Mesenchymal stem cell (in vitro differentiated cells and primary cell): ENCODE data around the gene YAP1.
A peak's percentile ranks its signal among the peaks of the same experiment; 100 is the strongest.

Experiments used
- DNase-seq: peaks from one replicate; pipeline ENCODE4 v3.0.0-alpha.2; 2013
- H2AFZ ChIP-seq: one replicate; pipeline ENCODE4 v1.6.1; 2013; ENCODE audit warnings: low read depth, mild to moderate bottlenecking, control low read depth, inconsistent platforms, low read length, moderate library complexity
- H2AK5ac ChIP-seq: 2 replicates; pipeline ENCODE4 v1.6.1; 2013; ENCODE audit warnings: low read length, moderate library complexity, mild to moderate bottlenecking, inconsistent platforms; ENCODE audit not compliant: severe bottlenecking
- H2BK120ac ChIP-seq: one replicate; pipeline ENCODE4 v1.6.1; 2013; ENCODE audit warnings: low read depth, mild to moderate bottlenecking, inconsistent platforms, low read length, moderate library complexity
- H2BK12ac ChIP-seq, 2 experiments: one replicate each; pipeline ENCODE4 v1.6.1; 2013; ENCODE audit warnings: inconsistent platforms in 2 of 2, low read length in 2 of 2, mild to moderate bottlenecking in 2 of 2, moderate library complexity in 2 of 2, control low read depth in 1 of 2
- H2BK15ac ChIP-seq: one replicate; pipeline ENCODE4 v1.6.1; 2013; ENCODE audit warnings: mild to moderate bottlenecking, low read depth, inconsistent platforms; ENCODE audit not compliant: poor library complexity, severe bottlenecking
- H2BK5ac ChIP-seq: 2 replicates; pipeline ENCODE4 v1.6.1; 2013; ENCODE audit warnings: low read depth, mild to moderate bottlenecking, low read length, control low read depth, inconsistent platforms; ENCODE audit not compliant: poor library complexity, severe bottlenecking
- H3K14ac ChIP-seq, 2 experiments: one replicate each; pipeline ENCODE4 v1.6.1; 2013; ENCODE audit warnings: inconsistent platforms in 2 of 2, low read length in 2 of 2, control low read depth in 1 of 2, mild to moderate bottlenecking in 1 of 2, moderate library complexity in 1 of 2
- H3K18ac ChIP-seq, 2 experiments: one replicate each; pipeline ENCODE4 v1.6.1; 2013; ENCODE audit warnings: inconsistent platforms in 2 of 2, low read length in 2 of 2, control low read depth in 1 of 2, low read depth in 1 of 2, mild to moderate bottlenecking in 1 of 2
- H3K23ac ChIP-seq, 2 experiments: one replicate each; pipeline ENCODE4 v1.6.1; 2013; ENCODE audit warnings: inconsistent platforms in 2 of 2, low read length in 2 of 2, mild to moderate bottlenecking in 2 of 2, moderate library complexity in 2 of 2, control low read depth in 1 of 2
- H3K27ac ChIP-seq: 2 replicates; pipeline ENCODE4 v1.5.1; 2013; ENCODE audit warnings: mild to moderate bottlenecking, moderate library complexity, low read length, control low read depth, inconsistent platforms; ENCODE audit not compliant: poor library complexity, severe bottlenecking
- H3K27me3 ChIP-seq, 2 experiments: 2 replicates each; pipeline versions ENCODE4 v1.6.1 to v1.7.0; 2013; ENCODE audit warnings: low read length in 2 of 2, mild to moderate bottlenecking in 2 of 2, moderate library complexity in 2 of 2, control low read depth in 1 of 2, inconsistent platforms in 1 of 2; ENCODE audit not compliant: control insufficient read depth in 1 of 2, insufficient read depth in 1 of 2
- H3K36me3 ChIP-seq, 2 experiments: 2 replicates each; pipeline versions ENCODE4 v1.6.1 to v1.7.0; 2013; ENCODE audit warnings: low read length in 2 of 2, control low read depth in 1 of 2, inconsistent platforms in 1 of 2, low read depth in 1 of 2, mild to moderate bottlenecking in 1 of 2; ENCODE audit not compliant: insufficient read depth in 2 of 2, control insufficient read depth in 1 of 2
- H3K4ac ChIP-seq, 2 experiments: one replicate each; pipeline ENCODE4 v1.6.1; 2013; ENCODE audit warnings: inconsistent platforms in 2 of 2, low read length in 2 of 2, mild to moderate bottlenecking in 2 of 2, moderate library complexity in 2 of 2, control low read depth in 1 of 2, low read depth in 1 of 2
- H3K4me1 ChIP-seq: 2 replicates; pipeline ENCODE4 v1.6.1; 2013; ENCODE audit warnings: low read depth, low read length, control low read depth; ENCODE audit not compliant: control insufficient read depth, insufficient read depth
- H3K4me2 ChIP-seq: 2 replicates; pipeline ENCODE4 v1.6.1; 2013; ENCODE audit warnings: low read length, mild to moderate bottlenecking, inconsistent platforms; ENCODE audit not compliant: poor library complexity, severe bottlenecking
- H3K4me3 ChIP-seq, 2 experiments: 2 replicates each; pipeline versions ENCODE4 v1.5.1 to v1.7.0; 2013; ENCODE audit warnings: low read length in 2 of 2, mild to moderate bottlenecking in 2 of 2, control low read depth in 1 of 2, low read depth in 1 of 2; ENCODE audit not compliant: insufficient read depth in 1 of 2
- H3K79me1 ChIP-seq: replicated peaks from 2 replicates; pipeline ENCODE4 v1.6.1; 2013; ENCODE audit warnings: mild to moderate bottlenecking, control low read depth, low read length, inconsistent platforms; ENCODE audit not compliant: poor library complexity, severe bottlenecking
- H3K9ac ChIP-seq: 2 replicates; pipeline ENCODE4 v1.7.0; 2013; ENCODE audit warnings: mild to moderate bottlenecking, low read length, moderate library complexity
- H3K9me3 ChIP-seq: 2 replicates; pipeline ENCODE4 v1.7.0; 2013; ENCODE audit warnings: mild to moderate bottlenecking, low read length; ENCODE audit not compliant: control insufficient read depth
- H4K8ac ChIP-seq: one replicate; pipeline ENCODE4 v1.6.1; 2013; ENCODE audit warnings: inconsistent platforms, mild to moderate bottlenecking, low read length, moderate library complexity
- H4K91ac ChIP-seq: one replicate; pipeline ENCODE4 v1.6.1; 2013; ENCODE audit warnings: mild to moderate bottlenecking, low read length, inconsistent platforms
- WGBS: methylation state at CpG from one replicate; pipeline ENCODE4 v1.1.7; 2013; ENCODE audit warnings: mixed read lengths; 5-methylcytosine and 5-hydroxymethylcytosine counted together

The YAP1 gene

DNA sequence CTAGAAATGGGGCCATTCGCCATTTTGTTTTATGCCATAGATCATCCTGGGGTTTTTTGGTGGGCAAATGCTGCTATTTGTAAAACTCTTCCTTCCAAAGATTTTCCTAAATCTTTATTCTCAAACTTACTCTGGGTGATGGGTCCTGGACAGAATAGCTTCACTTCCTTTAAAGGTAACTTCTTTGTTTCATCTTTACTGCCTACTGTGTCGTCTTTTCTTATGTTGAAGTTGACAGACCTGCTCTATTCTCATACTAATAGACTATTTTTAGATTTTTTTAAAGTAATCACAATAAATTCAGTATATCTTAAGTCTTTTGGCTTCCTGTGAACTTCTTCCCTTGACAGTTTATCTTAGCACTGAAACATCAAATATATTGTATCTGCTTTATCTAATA lies 98.6 kb downstream of the YAP1 start:
- whole genome bisulfite sequencing, result no CpG with 5 or more reads among the region's 2 CpGs
- Histone ChIP-seq H2BK120ac (no peak overlapping the region), H3K4ac (no peak overlapping the region), H4K8ac (no peak overlapping the region), H2BK15ac (no peak overlapping the region), H3K14ac (no peak overlapping the region), H3K4me1 (peaks cover 3% of the 10 kb centered on the region), H3K27me3 (no peaks in the 10 kb centered on the region), H3K9ac (no peak overlapping the region), H2AK5ac (no peak overlapping the region), H3K4me2 (no peak overlapping the region), H3K23ac (no peak overlapping the region), H3K18ac (no peak overlapping the region), H3K27ac (no peak overlapping the region), H3K36me3 (peaks cover 19 to 78% of the 10 kb centered on the region in 2 experiments), H3K9me3 (no peaks in the 10 kb centered on the region), H3K4me3 (no peak overlapping the region), H2AFZ (no peak overlapping the region), H3K79me1 (peaks cover 20% of the 10 kb centered on the region), H4K91ac (no peak overlapping the region), H2BK5ac (no peak overlapping the region), H2BK12ac (no peak overlapping the region)
- no peak for DNase-seq

DNA sequence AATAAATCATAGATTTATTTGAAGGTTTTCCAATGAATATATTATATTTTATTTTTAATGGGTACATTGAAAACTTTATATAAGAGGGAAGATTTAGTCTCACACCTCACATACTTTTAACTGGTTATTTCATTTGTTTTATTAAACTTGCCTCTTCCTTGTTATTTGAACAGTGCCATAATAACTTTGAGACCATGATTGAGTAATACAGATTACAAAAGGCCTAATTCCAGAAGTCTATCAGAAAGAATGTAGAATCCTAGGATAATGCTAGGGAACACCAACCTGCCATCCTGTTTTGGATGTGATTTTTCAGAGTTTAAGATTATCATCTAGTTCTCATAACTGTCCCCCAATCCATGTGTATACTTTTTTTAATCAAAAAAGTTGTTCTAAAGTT lies 104.4 kb downstream of the YAP1 start:
- Histone ChIP-seq H3K27me3 (no peaks in the 10 kb centered on the region), H2BK15ac (no peak overlapping the region), H3K36me3 (peaks cover 21 to 94% of the 10 kb centered on the region in 2 experiments), H4K91ac (no peak overlapping the region), H2AFZ (no peak overlapping the region), H3K4me1 (no peaks in the 10 kb centered on the region), H4K8ac (no peak overlapping the region), H3K27ac (no peak overlapping the region), H3K4me2 (no peak overlapping the region), H3K79me1 (peaks cover 12% of the 10 kb centered on the region), H3K14ac (no peak overlapping the region), H3K9ac (no peak overlapping the region), H3K9me3 (no peaks in the 10 kb centered on the region), H3K23ac (no peak overlapping the region), H3K18ac (no peak overlapping the region), H2BK12ac (no peak overlapping the region), H3K4me3 (no peak overlapping the region), H2BK120ac (no peak overlapping the region), H2BK5ac (no peak overlapping the region), H3K4ac (no peak overlapping the region), H2AK5ac (no peak overlapping the region)
- no peak for DNase-seq

GRCh38 chr11:102216433-102217075 lies 106.3 kb downstream of the YAP1 start:
- H3K27me3 ChIP-seq, result no peaks in the 10 kb centered on the region
- H2BK5ac ChIP-seq, result no peak overlapping the region
- H2AK5ac ChIP-seq, result no peak overlapping the region
- peaks cover 13% of the 10 kb centered on the region for H3K79me1 ChIP-seq
- no peak overlapping the region for H3K27ac ChIP-seq
- no peak overlapping the region for H2AFZ ChIP-seq
- no peak overlapping the region for H3K23ac ChIP-seq
- H2BK15ac ChIP-seq, result no peak overlapping the region
- WGBS, result 100% methylated on average over 1 of the region's 2 CpGs
- H2BK120ac ChIP-seq, result no peak overlapping the region
- no peak overlapping the region for H3K4me3 ChIP-seq
- DNase-seq, result no peak
- no peak overlapping the region for H4K91ac ChIP-seq
- no peaks in the 10 kb centered on the region for H3K9me3 ChIP-seq
- no peak overlapping the region for H3K18ac ChIP-seq
- no peak overlapping the region for H3K4me2 ChIP-seq
- H3K4ac ChIP-seq, result no peak overlapping the region
- no peak overlapping the region for H3K14ac ChIP-seq
- peaks cover 18 to 90% of the 10 kb centered on the region in 2 experiments for H3K36me3 ChIP-seq
- peak overlapping the region; percentile 46 for H3K9ac ChIP-seq
- peaks cover 3% of the 10 kb centered on the region for H3K4me1 ChIP-seq
- no peak overlapping the region for H4K8ac ChIP-seq
- no peak overlapping the region for H2BK12ac ChIP-seq

DNA sequence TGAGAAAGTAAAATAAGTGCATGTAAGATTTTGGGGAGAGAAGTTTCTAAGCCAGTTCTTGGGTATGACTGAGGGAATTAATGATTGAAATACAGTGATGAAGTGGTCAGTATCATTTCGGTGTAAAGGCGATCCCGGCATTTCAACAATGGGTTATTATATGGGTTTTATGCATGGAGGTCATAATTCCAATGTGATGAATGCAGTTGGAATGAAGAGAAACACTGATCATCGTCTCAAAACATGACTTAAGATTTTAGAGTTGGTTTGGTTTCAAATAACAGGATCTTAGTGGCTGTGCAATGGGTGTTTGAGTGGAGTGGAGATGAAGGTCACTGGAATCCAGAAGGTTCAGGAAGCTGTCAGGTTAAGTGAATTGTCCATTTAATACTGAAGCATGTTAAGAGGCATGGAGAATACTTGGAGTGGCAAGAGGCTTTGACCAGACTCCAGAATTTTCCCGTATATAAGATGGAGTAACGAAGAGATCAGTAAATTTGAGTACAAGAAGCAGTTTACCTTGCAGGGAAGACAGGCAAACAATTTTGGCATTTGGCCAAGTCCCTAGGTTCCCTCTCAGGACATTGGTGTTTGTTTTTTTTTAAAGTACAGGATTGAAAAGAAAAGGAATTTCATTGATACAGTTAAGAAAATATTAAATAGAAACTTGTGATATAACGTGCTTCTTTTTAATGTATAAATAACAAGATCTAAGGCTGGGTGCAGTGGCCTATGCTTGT lies 110.7 kb downstream of the YAP1 start:
- no peak overlapping the region for H3K4ac ChIP-seq
- H4K8ac ChIP-seq, result no peak overlapping the region
- H2AFZ ChIP-seq, result no peak overlapping the region
- H3K4me3 ChIP-seq, result no peak overlapping the region
- H3K27me3 ChIP-seq, result no peaks in the 10 kb centered on the region
- H4K91ac ChIP-seq, result no peak overlapping the region
- peak overlapping the region; percentile 23 for H2BK5ac ChIP-seq
- H3K9me3 ChIP-seq, result no peaks in the 10 kb centered on the region
- 86% methylated on average over 7 of the region's 7 CpGs for WGBS
- H2BK120ac ChIP-seq, result no peak overlapping the region
- peaks cover 7% of the 10 kb centered on the region for H3K79me1 ChIP-seq
- H3K27ac ChIP-seq, result peak overlapping the region; percentile 73
- H3K36me3 ChIP-seq, result peaks cover 4 to 87% of the 10 kb centered on the region in 2 experiments
- H2AK5ac ChIP-seq, result no peak overlapping the region
- peaks cover 8% of the 10 kb centered on the region for H3K4me1 ChIP-seq
- no peak overlapping the region for H3K23ac ChIP-seq
- no peak overlapping the region for H3K9ac ChIP-seq
- no peak overlapping the region for H2BK12ac ChIP-seq
- no peak overlapping the region for H3K18ac ChIP-seq
- H3K4me2 ChIP-seq, result no peak overlapping the region
- no peak overlapping the region for H2BK15ac ChIP-seq
- no peak overlapping the region for H3K14ac ChIP-seq
- no peak for DNase-seq
